Activated gamma-delta T cell (primary cell): Measurements from ENCODE around the gene DRC7.

Experiments used
- DNase-seq: peaks from one replicate; lab custom pipeline; 2025; lab: John Stamatoyannopoulos, UW

Gene DRC7

GRCh38 chr16:57749856-57750452, 55.3 kb downstream of the DRC7 start:
- no peak for DNase-seq

GRCh38 chr16:57750796-57751538, 56.4 kb downstream of the DRC7 start:
- no peak for DNase-seq

GRCh38 chr16:57751539-57752202, 57.1 kb downstream of the DRC7 start:
- DNase-seq: no peak

- DNase-seq: no peak
Measured at GRCh38 chr16:57752203-57752580, 57.6 kb downstream of the DRC7 start.

- no peak for DNase-seq
Measured at GRCh38 chr16:57752581-57753447, 58.2 kb downstream of the DRC7 start.

- no peak for DNase-seq
Measured at GRCh38 chr16:57753448-57754353, 59.1 kb downstream of the DRC7 start.

GRCh38 chr16:57754354-57755060, 59.9 kb downstream of the DRC7 start:
- DNase-seq: no peak

- no peak for DNase-seq
Measured at GRCh38 chr16:57755061-57755684, 60.6 kb downstream of the DRC7 start.

GRCh38 chr16:57755726-57756423, 61.3 kb downstream of the DRC7 start:
- DNase-seq: no peak

- DNase-seq: no peak
Measured at GRCh38 chr16:57756424-57757325, 62.1 kb downstream of the DRC7 start.

GRCh38 chr16:57757326-57757786, 62.8 kb downstream of the DRC7 start:
- peak; percentile 58 for DNase-seq

GRCh38 chr16:57757883-57758282, 63.3 kb downstream of the DRC7 start:
- no peak for DNase-seq

- DNase-seq: no peak
Measured at GRCh38 chr16:57758331-57759117, 63.9 kb downstream of the DRC7 start.

GRCh38 chr16:57759131-57759530, 64.5 kb downstream of the DRC7 start:
- DNase-seq: no peak

GRCh38 chr16:57759541-57760356, 65.1 kb downstream of the DRC7 start:
- DNase-seq: no peak

- DNase-seq: no peak
Measured at GRCh38 chr16:57760357-57761160, 66.0 kb downstream of the DRC7 start.
